Mucosa of descending colon (tissue), 3 donors: ENCODE measurements around the gene SFXN3. TPM values are rescaled to one million over a fixed set of nuclear protein-coding genes. Genes with fewer than 3 reads are reported as not detected.

Source experiments
- ATAC-seq: fragments of 200-7000 bp; cut with Tn5 transposase; one replicate; pipeline ENCODE4 v1.9.1; 2020; ENCODE audit warnings: mild to moderate bottlenecking, moderate library complexity
- DNase-seq, 3 donors: peaks; one replicate each; pipeline ENCODE4 v3.0.0-alpha.2; 2020
- H3K36me3 ChIP-seq: fragments of 200-600 bp; one replicate; pipeline ENCODE4 v1.8.0; 2021; ENCODE audit warnings: low read depth, mild to moderate bottlenecking
- H3K4me1 ChIP-seq: fragments of 200-600 bp; one replicate; pipeline ENCODE4 v1.8.0; 2021; ENCODE audit warnings: low read depth, mild to moderate bottlenecking
- H3K4me3 ChIP-seq: fragments of 200-600 bp; one replicate; pipeline ENCODE4 v1.8.0; 2021; ENCODE audit warnings: mild to moderate bottlenecking
- H3K9me3 ChIP-seq: fragments of 200-600 bp; one replicate; pipeline ENCODE4 v1.8.0; 2021; ENCODE audit warnings: mild to moderate bottlenecking
- CTCF ChIP-seq: fragments of 200-600 bp; IDR thresholded peaks from one replicate; pipeline ENCODE4 v1.8.0; 2022; ENCODE audit warnings: antibody characterized with exemption, mild to moderate bottlenecking
- intact Hi-C, 2 donors: fragments of 100-400 bp; cut with DNase I in 1 of 2; cut with micrococcal nuclease in 1 of 2; formaldehyde crosslinking; loops; one replicate each; pipeline versions ENCODE4 v1.11.0 to v1.11.1; 2022; cut with DNase I, micrococcal nuclease
- total RNA-seq, 3 donors: library from RNA; stranded (reverse); fragmentation: NEBNext Ultra II Directional in 2 of 3; extraction: Animal tissue kit (Norgen Biotek cat#: 25700) in 2 of 3; gene quantifications; one replicate each; pipeline versions ENCODE4 v1.2.1 to v1.2.4, GENCODE V29; 2021 to 2023
- donor health status: DM: no; HTN: no; CAD: no; lungs with moderate emphysema.
- donor health status: DM: no; HTN: no; CAD: no.
- donor health status: DM: no; HTN: yes; CAD: no.

Gene SFXN3
- total RNA-seq, 3 donors from 2014 or later: 8.7 to 28.7 (median 28.0) TPM

DNA sequence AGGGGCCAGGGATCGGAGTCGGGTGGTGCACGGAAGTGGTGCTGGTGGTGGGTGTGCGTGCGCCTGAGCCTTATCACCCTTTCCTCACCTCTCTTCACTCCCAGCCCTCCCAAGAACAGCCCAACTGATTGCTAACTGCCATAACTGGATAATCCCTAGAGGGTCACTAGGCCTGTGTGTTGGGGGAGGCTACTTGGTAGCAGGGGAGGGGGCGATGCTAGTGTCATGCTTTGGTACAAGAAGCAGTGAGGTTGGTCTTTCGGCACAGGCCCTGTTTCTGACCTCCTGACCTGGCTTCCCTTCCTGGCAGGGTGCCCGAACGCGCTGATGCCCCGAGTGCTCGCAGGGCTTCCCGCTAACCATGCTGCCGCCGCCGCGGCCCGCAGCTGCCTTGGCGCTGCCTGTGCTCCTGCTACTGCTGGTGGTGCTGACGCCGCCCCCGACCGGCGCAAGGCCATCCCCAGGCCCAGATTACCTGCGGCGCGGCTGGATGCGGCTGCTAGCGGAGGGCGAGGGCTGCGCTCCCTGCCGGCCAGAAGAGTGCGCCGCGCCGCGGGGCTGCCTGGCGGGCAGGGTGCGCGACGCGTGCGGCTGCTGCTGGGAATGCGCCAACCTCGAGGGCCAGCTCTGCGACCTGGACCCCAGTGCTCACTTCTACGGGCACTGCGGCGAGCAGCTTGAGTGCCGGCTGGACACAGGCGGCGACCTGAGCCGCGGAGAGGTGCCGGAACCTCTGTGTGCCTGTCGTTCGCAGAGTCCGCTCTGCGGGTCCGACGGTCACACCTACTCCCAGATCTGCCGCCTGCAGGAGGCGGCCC, 31.4 kb downstream of the SFXN3 start:
- ATAC-seq (peak; percentile 36), DNase-seq (peak; percentile 67 to 85 (median 84))
- no peak overlapping the region for H3K4me3 ChIP-seq
- no peaks in the 10 kb centered on the region for H3K9me3 ChIP-seq
- H3K4me1 ChIP-seq: peaks cover 41% of the 10 kb centered on the region
- peak; percentile 74 for TF ChIP-seq CTCF
- H3K36me3 ChIP-seq: no peaks in the 10 kb centered on the region
- intact Hi-C loops: no loop called here

DNA sequence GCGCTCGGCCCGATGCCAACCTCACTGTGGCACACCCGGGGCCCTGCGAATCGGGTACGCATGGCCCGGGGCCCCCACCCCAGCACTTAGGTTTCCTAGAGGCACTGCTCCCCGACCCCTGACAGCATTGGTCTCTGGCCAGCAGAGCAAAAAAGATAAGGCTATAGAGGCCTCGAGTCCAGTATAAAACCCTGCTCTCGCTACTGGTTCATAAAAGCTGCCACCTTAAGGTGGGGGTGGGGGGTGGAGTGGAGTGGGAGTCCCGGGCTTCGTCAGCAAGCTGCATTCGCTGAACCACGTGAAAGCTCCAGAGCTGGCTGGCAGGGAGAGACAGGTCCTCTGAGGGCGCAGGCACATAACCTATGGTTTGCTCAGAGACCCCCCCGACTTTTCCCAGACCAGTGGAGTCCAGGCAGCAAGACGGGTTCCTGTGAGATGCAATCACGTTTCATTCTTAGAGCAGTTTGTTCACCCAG, 32.1 kb downstream of the SFXN3 start:
- H3K4me3 ChIP-seq: no peak overlapping the region
- H3K36me3 ChIP-seq: no peaks in the 10 kb centered on the region
- intact Hi-C loops: no loop called here
- no peak for ATAC-seq
- peaks cover 41% of the 10 kb centered on the region for H3K4me1 ChIP-seq
- no peaks in the 10 kb centered on the region for H3K9me3 ChIP-seq
- peak in 1 of 3 donors; percentile 79 for DNase-seq
- TF ChIP-seq CTCF: no peak

DNA sequence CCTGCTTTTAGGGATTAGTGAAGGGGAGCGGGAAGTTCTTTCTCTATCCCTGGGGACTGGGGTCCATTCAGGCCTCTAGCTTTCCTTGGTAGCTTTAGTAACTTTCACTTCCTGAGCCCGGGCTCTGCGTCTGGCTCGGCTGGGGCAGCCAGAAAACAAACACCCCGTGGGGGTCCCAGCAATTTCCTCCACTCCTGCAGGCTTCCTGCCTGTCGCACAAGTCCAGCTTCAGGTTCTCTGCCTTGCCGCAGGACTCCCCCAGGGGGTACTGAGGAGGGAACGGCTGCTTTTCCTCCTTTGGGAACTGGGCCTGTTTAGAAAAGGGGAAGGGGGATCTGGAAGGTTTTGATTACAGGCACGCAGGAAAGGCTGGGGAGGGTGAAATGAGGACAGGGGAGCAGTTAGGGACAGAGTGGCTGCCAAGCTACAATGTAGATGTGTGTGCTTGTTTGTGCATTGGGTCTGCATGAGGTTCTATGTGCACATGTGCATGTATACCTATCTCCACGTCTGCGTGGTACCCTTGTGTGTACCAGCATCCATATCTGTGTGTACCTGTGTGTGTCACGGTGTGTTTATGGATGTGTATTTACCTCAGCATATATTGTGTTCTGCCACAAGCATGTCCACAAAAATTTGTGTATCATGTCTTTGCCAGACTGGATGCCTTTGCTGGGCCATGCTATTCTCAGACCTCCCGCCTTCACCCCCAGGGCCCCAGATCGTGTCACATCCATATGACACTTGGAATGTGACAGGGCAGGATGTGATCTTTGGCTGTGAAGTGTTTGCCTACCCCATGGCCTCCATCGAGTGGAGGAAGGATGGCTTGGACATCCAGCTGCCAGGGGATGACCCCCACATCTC, 32.7 kb downstream of the SFXN3 start:
- TF ChIP-seq CTCF: no peak
- H3K36me3 ChIP-seq: no peaks in the 10 kb centered on the region
- H3K9me3 ChIP-seq: no peaks in the 10 kb centered on the region
- ATAC-seq (no peak), DNase-seq (no peak)
- no peak overlapping the region for H3K4me3 ChIP-seq
- intact Hi-C loops: no loop called here
- peaks cover 41% of the 10 kb centered on the region for H3K4me1 ChIP-seq

- Histone ChIP-seq H3K36me3 (no peaks in the 10 kb centered on the region), H3K9me3 (no peaks in the 10 kb centered on the region), H3K4me3 (no peak overlapping the region), H3K4me1 (peaks cover 41% of the 10 kb centered on the region)
- ATAC-seq (no peak), DNase-seq (no peak)
- TF ChIP-seq CTCF: no peak
- intact Hi-C loops: no loop called here
Observed at GRCh38 chr10:101064415-101065030, 33.5 kb downstream of the SFXN3 start.

- peaks cover 37% of the 10 kb centered on the region for H3K4me1 ChIP-seq
- TF ChIP-seq CTCF: no peak
Observed at GRCh38 chr10:101065481-101066145, 34.6 kb downstream of the SFXN3 start.

More at GRCh38 chr10:101065481-101066145, 34.6 kb downstream of the SFXN3 start:
- H3K4me3 ChIP-seq: no peak overlapping the region
- intact Hi-C loops: no loop called here
- H3K36me3 ChIP-seq: no peaks in the 10 kb centered on the region
- peak in 1 of 3 donors; percentile 41 for DNase-seq
- no peak for ATAC-seq
- H3K9me3 ChIP-seq: no peaks in the 10 kb centered on the region
